GM12878 (cell line): Measurements from ENCODE around the gene CD86. TPM values are rescaled to one million over a fixed set of nuclear protein-coding genes. Genes with fewer than 3 reads are reported as not detected.
A peak's percentile ranks its signal among the peaks of the same experiment; 100 is the strongest.

Experiments used
- BCL3 ChIP-seq: IDR thresholded peaks from 2 replicates; pipeline ENCODE4 v1.6.1; 2011; ENCODE audit warnings: borderline replicate concordance, low read depth, mild to moderate bottlenecking, moderate library complexity, low read length; ENCODE audit not compliant: insufficient read depth, poor library complexity, severe bottlenecking
- BCLAF1 ChIP-seq: fragments of 450-650 bp; IDR thresholded peaks from 2 replicates; pipeline ENCODE4 v1.6.1; 2017; ENCODE audit warnings: antibody characterized with exemption, mild to moderate bottlenecking, moderate library complexity
- EGR1 ChIP-seq, 2 experiments: IDR thresholded peaks; 1 replicate in 1 of 2; 2 replicates in 1 of 2; pipeline ENCODE4 v1.6.1; 2011 to 2012; ENCODE audit warnings: low read depth in 2 of 2, low read length in 2 of 2, borderline replicate concordance in 1 of 2, mild to moderate bottlenecking in 1 of 2, moderate library complexity in 1 of 2
- EZH2 ChIP-seq: IDR thresholded peaks from 2 replicates; pipeline ENCODE4 v1.6.1; 2012; ENCODE audit warnings: low read depth, mild to moderate bottlenecking, control low read depth, inconsistent platforms, low read length, borderline replicate concordance; ENCODE audit not compliant: control insufficient read depth
- FOS ChIP-seq: IDR thresholded peaks from 3 replicates; pipeline ENCODE4 v1.6.1; 2011; ENCODE audit warnings: borderline replicate concordance; ENCODE audit not compliant: insufficient read length; ENCODE audit errors: extremely low read depth
- IKZF1 ChIP-seq: fragments of 450-650 bp; conservative IDR thresholded peaks from 2 replicates; pipeline ENCODE4 v1.6.1; 2017; ENCODE audit warnings: antibody characterized with exemption, mild to moderate bottlenecking
- LARP7 ChIP-seq: fragments of 450-650 bp; IDR thresholded peaks from 2 replicates; pipeline ENCODE4 v1.6.1; 2017; ENCODE audit warnings: mild to moderate bottlenecking
- MTA3 ChIP-seq: IDR thresholded peaks from 2 replicates; pipeline ENCODE4 v1.6.1; 2012; ENCODE audit warnings: low read length, inconsistent platforms, borderline replicate concordance
- POLR2AphosphoS5 ChIP-seq: IDR thresholded peaks from 2 replicates; pipeline ENCODE4 v1.6.1; 2011; ENCODE audit warnings: mild to moderate bottlenecking, low read length, inconsistent platforms
- PRDM15 ChIP-seq: fragments of 450-650 bp; formaldehyde crosslinking; IDR thresholded peaks from 2 replicates; pipeline ENCODE4 v1.4.0; 2020; ENCODE audit warnings: mild to moderate bottlenecking, moderate library complexity
- ZNF24 ChIP-seq: fragments of 450-650 bp; IDR thresholded peaks from 2 replicates; pipeline ENCODE4 v1.6.1; 2017; ENCODE audit warnings: antibody characterized with exemption, mild to moderate bottlenecking
- ZZZ3 ChIP-seq: IDR thresholded peaks from 2 replicates; pipeline ENCODE4 v1.6.1; 2011; ENCODE audit warnings: low read depth; ENCODE audit not compliant: control insufficient read depth, insufficient read length
- polyA plus RNA-seq, 11 experiments: library from polyadenylated mRNA; depleted of rRNA in 4 of 11; unstranded in 6 of 11; stranded (reverse) in 5 of 11; fragments of >200 nt; fragmentation: Nextera tagmentation in 4 of 11; fragmentation: Illumina TruSeq in 1 of 11; extraction: Ambion mirVana in 4 of 11; extraction: Trizol in 1 of 11; gene quantifications; 1 replicate in 1 of 11; 2 replicates in 10 of 11; pipeline versions ENCODE4 v1.2.1 to v1.2.3, GENCODE V29; 2011 to 2016; ENCODE audit warnings: inconsistent platforms in 2 of 11, missing spikeins in 2 of 11, low read depth in 1 of 11
- total RNA-seq, 4 experiments: library from RNA; depleted of rRNA in 3 of 4; stranded (reverse); fragments of >200 nt in 3 of 4; fragmentation: Illumina TruSeq in 1 of 4; extraction: Trizol in 1 of 4; gene quantifications; 2 replicates each; pipeline versions ENCODE4 v1.2.1 to v1.2.3, GENCODE V29; 2013 to 2021
- TF ChIP-seq, protein P1 (sequence below): fragments of 450-650 bp; IDR thresholded peaks from 2 replicates; pipeline ENCODE4 v1.6.1; 2017; ENCODE audit warnings: mild to moderate bottlenecking, low read depth, inconsistent platforms; ENCODE audit not compliant: poor library complexity, severe bottlenecking
- TF ChIP-seq, protein P2 (sequence below): IDR thresholded peaks from 2 replicates; pipeline ENCODE4 v1.6.1; 2012; ENCODE audit warnings: low read length, inconsistent platforms
- TF ChIP-seq, protein P3 (sequence below): fragments of 450-650 bp; IDR thresholded peaks from 2 replicates; pipeline ENCODE4 v1.6.1; 2017; ENCODE audit warnings: borderline replicate concordance

The CD86 gene
- total and polyA plus RNA-seq, 10 of the 15 experiments (the other 5 are each of a cell fraction or from before 2014, with no cell fraction given): 40.9 to 100 (median 55.5) TPM

- TF ChIP-seq BCL3 (peak; percentile 35), BCLAF1 (no peak), LARP7 (no peak), FOS (no peak), ZZZ3 (no peak), PRDM15 (no peak), ZNF24 (peak; percentile 6; the same call in 1 of the 2 replicates), POLR2AphosphoS5 (no peak), EZH2 (no peak), MTA3 (no peak), EGR1 (IDR thresholded peaks at IDR 0.05; ENCODE audit: borderline replicate concordance in 1 of 2, low read depth in 2 of 2, low read length in 2 of 2) (no peak), IKZF1 (peak; percentile 42; the same call in 1 of the 2 replicates)
- TF ChIP-seq, protein P1, sequence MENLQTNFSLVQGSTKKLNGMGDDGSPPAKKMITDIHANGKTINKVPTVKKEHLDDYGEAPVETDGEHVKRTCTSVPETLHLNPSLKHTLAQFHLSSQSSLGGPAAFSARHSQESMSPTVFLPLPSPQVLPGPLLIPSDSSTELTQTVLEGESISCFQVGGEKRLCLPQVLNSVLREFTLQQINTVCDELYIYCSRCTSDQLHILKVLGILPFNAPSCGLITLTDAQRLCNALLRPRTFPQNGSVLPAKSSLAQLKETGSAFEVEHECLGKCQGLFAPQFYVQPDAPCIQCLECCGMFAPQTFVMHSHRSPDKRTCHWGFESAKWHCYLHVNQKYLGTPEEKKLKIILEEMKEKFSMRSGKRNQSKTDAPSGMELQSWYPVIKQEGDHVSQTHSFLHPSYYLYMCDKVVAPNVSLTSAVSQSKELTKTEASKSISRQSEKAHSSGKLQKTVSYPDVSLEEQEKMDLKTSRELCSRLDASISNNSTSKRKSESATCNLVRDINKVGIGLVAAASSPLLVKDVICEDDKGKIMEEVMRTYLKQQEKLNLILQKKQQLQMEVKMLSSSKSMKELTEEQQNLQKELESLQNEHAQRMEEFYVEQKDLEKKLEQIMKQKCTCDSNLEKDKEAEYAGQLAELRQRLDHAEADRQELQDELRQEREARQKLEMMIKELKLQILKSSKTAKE: peak; percentile 67
- TF ChIP-seq, protein P2, sequence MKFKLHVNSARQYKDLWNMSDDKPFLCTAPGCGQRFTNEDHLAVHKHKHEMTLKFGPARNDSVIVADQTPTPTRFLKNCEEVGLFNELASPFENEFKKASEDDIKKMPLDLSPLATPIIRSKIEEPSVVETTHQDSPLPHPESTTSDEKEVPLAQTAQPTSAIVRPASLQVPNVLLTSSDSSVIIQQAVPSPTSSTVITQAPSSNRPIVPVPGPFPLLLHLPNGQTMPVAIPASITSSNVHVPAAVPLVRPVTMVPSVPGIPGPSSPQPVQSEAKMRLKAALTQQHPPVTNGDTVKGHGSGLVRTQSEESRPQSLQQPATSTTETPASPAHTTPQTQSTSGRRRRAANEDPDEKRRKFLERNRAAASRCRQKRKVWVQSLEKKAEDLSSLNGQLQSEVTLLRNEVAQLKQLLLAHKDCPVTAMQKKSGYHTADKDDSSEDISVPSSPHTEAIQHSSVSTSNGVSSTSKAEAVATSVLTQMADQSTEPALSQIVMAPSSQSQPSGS: 0 out of 2 replicates have a peak, but pooled peaks have one; percentile 40
- TF ChIP-seq, protein P3, sequence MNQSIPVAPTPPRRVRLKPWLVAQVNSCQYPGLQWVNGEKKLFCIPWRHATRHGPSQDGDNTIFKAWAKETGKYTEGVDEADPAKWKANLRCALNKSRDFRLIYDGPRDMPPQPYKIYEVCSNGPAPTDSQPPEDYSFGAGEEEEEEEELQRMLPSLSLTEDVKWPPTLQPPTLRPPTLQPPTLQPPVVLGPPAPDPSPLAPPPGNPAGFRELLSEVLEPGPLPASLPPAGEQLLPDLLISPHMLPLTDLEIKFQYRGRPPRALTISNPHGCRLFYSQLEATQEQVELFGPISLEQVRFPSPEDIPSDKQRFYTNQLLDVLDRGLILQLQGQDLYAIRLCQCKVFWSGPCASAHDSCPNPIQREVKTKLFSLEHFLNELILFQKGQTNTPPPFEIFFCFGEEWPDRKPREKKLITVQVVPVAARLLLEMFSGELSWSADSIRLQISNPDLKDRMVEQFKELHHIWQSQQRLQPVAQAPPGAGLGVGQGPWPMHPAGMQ: no peak
Observed at GRCh38 chr3:122103821-122104514, 48.8 kb downstream of the CD86 start (continued).
